Panc1 (cell line): Measurements from ENCODE around the gene ZC3H18. TPM values are rescaled to one million over a fixed set of nuclear protein-coding genes. Genes with fewer than 3 reads are reported as not detected.

Source experiments
- ATAC-seq: fragments of 200-7000 bp; cut with Tn5 transposase; 2 replicates; pipeline ENCODE4 v1.9.1; 2020; ENCODE audit warnings: mild to moderate bottlenecking, moderate library complexity
- BruUV-seq: library from RNA; stranded (reverse); fragments of 400-500 nt; replicated peaks from 2 replicates; lab custom pipeline; 2021; lab: Mats Ljungman, UMichigan
- CTCF ChIA-PET: fragments of 300-600 bp; sonication (Branson Sonifier 250); formaldehyde crosslinking; loops from one replicate; lab custom pipeline; 2022; ENCODE audit warnings: antibody characterized with exemption; lab: Charles Lee
- POLR2A ChIA-PET: fragments of 300-600 bp; sonication (Branson Sonifier 250); formaldehyde crosslinking; loops from one replicate; lab custom pipeline; 2022; ENCODE audit warnings: antibody characterized with exemption; lab: Charles Lee
- DNase-seq: peaks from one replicate; pipeline ENCODE4 v3.0.0-alpha.2; 2010; ENCODE audit warnings: low read depth, low spot score
- H3K27ac ChIP-seq: 2 replicates; pipeline ENCODE4 v1.5.1; 2011; ENCODE audit warnings: mild to moderate bottlenecking, low read length, inconsistent platforms
- H3K27me3 ChIP-seq: fragments of 200-500 bp; sonication (Bioruptor generic); 2 replicates; pipeline ENCODE4 v1.6.0; 2014; ENCODE audit warnings: low read length, inconsistent platforms; ENCODE audit not compliant: control insufficient read depth, insufficient read depth
- H3K36me3 ChIP-seq: fragments of 200-500 bp; sonication (Bioruptor generic); 2 replicates; pipeline ENCODE4 v1.5.1; 2014; ENCODE audit warnings: inconsistent platforms, mild to moderate bottlenecking, low read length, moderate library complexity; ENCODE audit not compliant: control insufficient read depth, insufficient read depth
- H3K4me1 ChIP-seq: 2 replicates; pipeline ENCODE4 v1.5.1; 2011; ENCODE audit warnings: inconsistent platforms, mild to moderate bottlenecking, low read length, moderate library complexity; ENCODE audit not compliant: control insufficient read depth, insufficient read depth
- H3K4me3 ChIP-seq, 2 experiments: 2 replicates each; pipeline ENCODE4 v1.5.1; 2011 to 2012; ENCODE audit warnings: low read depth in 2 of 2, low read length in 2 of 2, mild to moderate bottlenecking in 2 of 2, inconsistent platforms in 1 of 2, moderate library complexity in 1 of 2
- H3K9me3 ChIP-seq: fragments of 200-500 bp; sonication (Bioruptor generic); 2 replicates; pipeline ENCODE4 v1.5.1; 2014; ENCODE audit warnings: low read depth, mild to moderate bottlenecking, inconsistent platforms, low read length, moderate library complexity; ENCODE audit not compliant: control insufficient read depth, insufficient read depth
- CTCF ChIP-seq: fragments of 450-650 bp; IDR thresholded peaks from 2 replicates; pipeline ENCODE4 v1.5.1; 2017; ENCODE audit warnings: mild to moderate bottlenecking
- POLR2AphosphoS5 ChIP-seq: IDR thresholded peaks from 2 replicates; pipeline ENCODE4 v1.6.1; 2012; ENCODE audit warnings: mild to moderate bottlenecking, low read depth, low read length, moderate library complexity
- REST ChIP-seq, 2 experiments: IDR thresholded peaks; 2 replicates each; pipeline ENCODE4 v1.6.1; 2011 to 2012; ENCODE audit warnings: low read depth in 2 of 2, control low read depth in 1 of 2, low read length in 1 of 2, mild to moderate bottlenecking in 1 of 2, moderate library complexity in 1 of 2; ENCODE audit not compliant: insufficient read depth in 1 of 2
- SIN3A ChIP-seq: IDR thresholded peaks from 2 replicates; pipeline ENCODE4 v1.6.1; 2012; ENCODE audit warnings: low read depth, mild to moderate bottlenecking, low read length, moderate library complexity, borderline replicate concordance; ENCODE audit not compliant: insufficient read depth
- TCF7L2 ChIP-seq: IDR thresholded peaks from 2 replicates; pipeline ENCODE4 v1.6.1; 2011; ENCODE audit warnings: mild to moderate bottlenecking, low read depth, low read length, inconsistent platforms
- in situ Hi-C: cut with HindIII; loops from 2 replicates; pipeline ENCODE4 v1.10.0; 2016; ENCODE audit warnings: low sequenced_read_pairs, low pct_unique_long_range_greater_than_20kb
- intact Hi-C: fragments of 100-400 bp; cut with micrococcal nuclease; formaldehyde crosslinking; loops from one replicate; pipeline ENCODE4 v1.10.0; 2022; ENCODE audit not compliant: unreplicated experiment
- total RNA-seq: library from RNA; stranded (reverse); gene quantifications from one replicate; pipeline ENCODE4 v1.2.1, GENCODE V29; 2021; ENCODE audit not compliant: unreplicated experiment

The ZC3H18 gene
- total RNA-seq, 1 experiment from 2014 or later = 45.9 TPM

GRCh38 chr16:88560714-88561484 is 9.3 kb upstream of the ZC3H18 start:
- DNase-seq = no peak
- TF ChIP-seq POLR2AphosphoS5 (no peak), SIN3A (no peak), TCF7L2 (no peak), REST (IDR thresholded peaks at IDR 0.05; ENCODE audit: insufficient read depth in 1 of 2, low read depth in 2 of 2, low read length in 1 of 2) (peak; percentile 95), CTCF (no peak)
- in situ Hi-C loops = no loop called here
- POLR2A ChIA-PET = interaction anchor here (0.9 kb wide), 1 partner anchor 9 kb away, joined by 4 read pairs; the partner anchor contains the start of gene ZC3H18
- intact Hi-C loops = no loop called here
- CTCF ChIA-PET = interaction anchor here (0.7 kb wide), 2 partner anchors 8 to 221 kb away, joined by 3 read pairs; no protein-coding TSS in a partner anchor
- no peaks in the 10 kb centered on the region for H3K4me1 ChIP-seq
- no peak for ATAC-seq
- H3K36me3 ChIP-seq = no peaks in the 10 kb centered on the region
- no peaks in the 10 kb centered on the region for H3K27me3 ChIP-seq
- BruUV-seq = no TSS peak
- H3K9me3 ChIP-seq = no peaks in the 10 kb centered on the region
- no peak overlapping the region for H3K27ac ChIP-seq
- H3K4me3 ChIP-seq = no peak overlapping the region

GRCh38 chr16:88561485-88562359 is 8.5 kb upstream of the ZC3H18 start:
- intact Hi-C loops = no loop called here
- BruUV-seq = no TSS peak
- Histone ChIP-seq H3K27me3 (no peaks in the 10 kb centered on the region), H3K36me3 (no peaks in the 10 kb centered on the region), H3K27ac (no peak overlapping the region), H3K4me1 (no peaks in the 10 kb centered on the region), H3K9me3 (no peaks in the 10 kb centered on the region), H3K4me3 (peak overlapping the region; percentile 26 to 44)
- TF ChIP-seq REST (IDR thresholded peaks at IDR 0.05; ENCODE audit: insufficient read depth in 1 of 2, low read depth in 2 of 2, low read length in 1 of 2) = no peak
- TF ChIP-seq CTCF = peak; percentile 74; the same call in 1 of the 2 replicates
- in situ Hi-C loops = no loop called here
- DNase-seq (no peak), ATAC-seq (peak; percentile 58)
- ChIA-PET CTCF (interaction anchor here (0.7 kb wide), 1 partner anchor 9 kb away, joined by 3 read pairs; no protein-coding TSS in a partner anchor), POLR2A (interaction anchor here (0.9 kb wide), 1 partner anchor 8 kb away, joined by 4 read pairs; the partner anchor contains the start of gene ZC3H18)
